Activated CD4-positive, alpha-beta memory T cell treated with anti-CD3 and anti-CD28 coated beads for 36 hours (primary cell): ENCODE data around the gene KLHL22. TPM values are rescaled to one million over a fixed set of nuclear protein-coding genes. Genes with fewer than 3 reads are reported as not detected.
"Not testable (repeated sequence)": the region's sequence is repeated elsewhere in the genome, so short reads cannot be mapped to it uniquely, and the experiment has no call there.

Experiments
- CTCF ChIA-PET: fragments of 350-600 bp; sonication (Branson Sonifier 250); formaldehyde crosslinking; loops from one replicate; lab custom pipeline; 2021; ENCODE audit warnings: antibody characterized with exemption, inconsistent platforms; lab: Charles Lee
- POLR2A ChIA-PET: fragments of 350-600 bp; sonication (Branson Sonifier 250); formaldehyde crosslinking; loops from one replicate; lab custom pipeline; 2021; ENCODE audit warnings: antibody characterized with exemption; lab: Charles Lee
- DNase-seq: peaks from one replicate; pipeline ENCODE4 v3.0.0-alpha.2; 2020
- H3K27ac Mint-ChIP-seq: one replicate; pipeline ENCODE4 v1.8.0; 2021; ENCODE audit warnings: mixed read lengths
- H3K27me3 Mint-ChIP-seq: one replicate; pipeline ENCODE4 v1.8.0; 2021; ENCODE audit warnings: mixed read lengths
- H3K36me3 Mint-ChIP-seq: one replicate; pipeline ENCODE4 v1.8.0; 2021; ENCODE audit warnings: mixed read lengths
- H3K4me1 Mint-ChIP-seq: one replicate; pipeline ENCODE4 v1.8.0; 2021; ENCODE audit warnings: low read depth, mixed read lengths
- H3K4me3 Mint-ChIP-seq: one replicate; pipeline ENCODE4 v1.8.0; 2021; ENCODE audit warnings: mild to moderate bottlenecking, mixed read lengths
- H3K9me3 Mint-ChIP-seq: one replicate; pipeline ENCODE4 v1.8.0; 2021; ENCODE audit warnings: mixed read lengths
- intact Hi-C: fragments of 100-400 bp; cut with micrococcal nuclease; formaldehyde crosslinking; loops from one replicate; pipeline ENCODE4 v1.15.1; 2023
- total RNA-seq, 2 experiments: library from RNA; stranded (reverse); gene quantifications; one replicate each; pipeline ENCODE4 v1.2.3, GENCODE V29; 2021

KLHL22 gene, protein sequence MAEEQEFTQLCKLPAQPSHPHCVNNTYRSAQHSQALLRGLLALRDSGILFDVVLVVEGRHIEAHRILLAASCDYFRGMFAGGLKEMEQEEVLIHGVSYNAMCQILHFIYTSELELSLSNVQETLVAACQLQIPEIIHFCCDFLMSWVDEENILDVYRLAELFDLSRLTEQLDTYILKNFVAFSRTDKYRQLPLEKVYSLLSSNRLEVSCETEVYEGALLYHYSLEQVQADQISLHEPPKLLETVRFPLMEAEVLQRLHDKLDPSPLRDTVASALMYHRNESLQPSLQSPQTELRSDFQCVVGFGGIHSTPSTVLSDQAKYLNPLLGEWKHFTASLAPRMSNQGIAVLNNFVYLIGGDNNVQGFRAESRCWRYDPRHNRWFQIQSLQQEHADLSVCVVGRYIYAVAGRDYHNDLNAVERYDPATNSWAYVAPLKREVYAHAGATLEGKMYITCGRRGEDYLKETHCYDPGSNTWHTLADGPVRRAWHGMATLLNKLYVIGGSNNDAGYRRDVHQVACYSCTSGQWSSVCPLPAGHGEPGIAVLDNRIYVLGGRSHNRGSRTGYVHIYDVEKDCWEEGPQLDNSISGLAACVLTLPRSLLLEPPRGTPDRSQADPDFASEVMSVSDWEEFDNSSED
- 10 to 100 TPM; 23.3 to 25.5 TPM for total RNA-seq

DNA sequence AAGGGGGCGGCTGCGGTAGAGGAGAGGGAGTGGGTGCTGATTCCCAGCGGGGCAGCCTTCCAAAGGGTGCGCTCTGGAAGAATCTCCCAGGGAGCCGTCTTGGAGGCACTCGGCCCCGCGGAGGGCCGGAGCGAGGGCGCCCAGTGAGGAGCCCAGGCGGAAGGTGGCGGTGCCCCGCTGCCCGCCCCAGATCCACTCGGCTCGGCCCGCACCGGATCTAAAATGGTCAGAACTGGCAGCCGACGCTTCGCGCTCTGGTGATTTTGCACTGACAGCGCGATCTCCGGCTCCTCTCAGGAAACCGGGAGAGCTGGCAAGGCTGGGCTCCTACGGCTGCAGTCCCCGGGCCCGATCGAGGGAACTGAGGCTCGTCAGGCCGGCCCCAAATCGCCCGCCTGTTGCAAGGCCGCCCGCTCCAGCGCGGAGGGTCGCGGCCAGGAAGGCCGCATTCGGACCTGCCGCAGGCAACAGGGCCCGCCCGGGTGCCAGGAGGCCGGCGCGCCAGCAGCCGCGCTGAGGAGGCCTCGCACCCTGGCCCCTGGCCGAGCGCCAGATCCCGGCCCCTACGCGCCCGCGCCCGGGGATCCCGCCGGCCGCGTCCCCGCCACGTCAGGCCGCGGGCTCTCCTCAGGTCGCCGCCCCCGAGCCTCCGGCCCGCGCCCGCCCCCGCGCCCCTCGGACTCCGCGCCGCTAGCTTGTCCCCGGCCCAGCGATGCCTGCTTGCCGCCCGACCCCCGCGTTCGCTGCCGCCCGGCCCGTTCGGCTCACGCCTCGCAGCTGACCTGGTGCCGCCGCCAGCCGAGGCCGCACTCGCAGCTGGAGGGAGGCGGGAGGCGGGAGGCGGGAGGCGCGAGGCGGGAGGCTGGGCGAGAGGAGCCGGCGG lies at the start of gene KLHL22:
Gene KLHL22 (minus strand): TSS at position 818 of the 883 bp plus-strand sequence. CDS start 6,584 bp downstream, outside the sequence.
- peak within 1 kb of the TSS; percentile 86 for H3K4me3 Mint-ChIP-seq
- ChIA-PET POLR2A (interaction anchor here (0.6 to 3.3 kb wide), 5 partner anchors 12 to 73 kb away, joined by 3 to 14 read pairs (median 3); partner anchors contain the start of gene MED15), CTCF (interaction anchor here (0.6 to 2.5 kb wide), 9 partner anchors 14 to 171 kb away, joined by 3 to 9 read pairs (median 4); no protein-coding TSS in a partner anchor)
- H3K9me3 Mint-ChIP-seq: no peaks in the 10 kb centered on the region
- intact Hi-C loops: loop anchor here (2.0 to 10.0 kb wide), 2 partner anchors 30 to 130 kb away; no protein-coding TSS in a partner anchor
- no peaks in the 10 kb centered on the region for H3K27me3 Mint-ChIP-seq
- no peaks in the 10 kb centered on the region for H3K36me3 Mint-ChIP-seq
- peak within 1 kb of the TSS; percentile 81 for H3K27ac Mint-ChIP-seq
- peaks cover 39% of the 10 kb centered on the region for H3K4me1 Mint-ChIP-seq
- DNase-seq: peak; percentile 41

DNA sequence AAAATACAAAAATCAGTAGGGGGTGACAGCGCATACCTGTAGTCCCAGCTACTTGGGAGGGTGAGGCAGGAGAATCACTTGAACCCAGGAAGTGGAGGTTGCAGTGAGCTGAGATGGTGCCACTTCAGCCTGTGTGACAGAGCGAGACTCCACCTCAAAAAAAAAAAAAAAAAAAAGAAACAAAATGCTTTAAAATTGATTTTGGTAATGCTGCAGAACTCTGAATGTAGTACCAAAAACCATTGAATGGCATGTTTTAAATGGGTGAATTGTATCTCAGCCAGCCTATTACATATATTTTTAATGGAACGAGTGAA lies 49.7 kb upstream of the KLHL22 start:
- H3K4me3 Mint-ChIP-seq, POLR2A ChIA-PET, intact Hi-C loops, H3K9me3 Mint-ChIP-seq, DNase-seq, CTCF ChIA-PET, H3K27me3 Mint-ChIP-seq: not testable (repeated sequence)
- H3K27ac Mint-ChIP-seq: peak overlapping the region; percentile 46
- peaks cover 60% of the 10 kb centered on the region for H3K4me1 Mint-ChIP-seq
- peaks cover 28% of the 10 kb centered on the region for H3K36me3 Mint-ChIP-seq

DNA sequence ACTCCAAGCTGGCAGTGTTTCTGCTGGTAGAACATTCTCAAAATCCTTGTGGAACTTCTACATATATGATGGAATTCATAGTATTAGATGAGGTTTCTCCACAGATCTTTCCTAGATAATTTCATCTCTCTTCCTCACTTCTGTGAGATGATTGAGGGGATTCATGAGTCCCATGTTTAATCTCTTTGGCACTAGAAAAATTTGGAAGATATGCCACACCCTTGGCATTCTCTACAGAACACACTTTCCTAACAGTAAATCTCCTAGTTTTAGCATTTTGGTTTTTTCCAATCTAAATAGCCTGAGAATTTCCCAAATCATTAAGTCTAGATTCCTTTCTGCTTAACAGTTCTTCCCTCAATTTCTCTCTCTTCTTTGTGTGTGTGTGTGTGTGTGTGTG lies 47.1 kb upstream of the KLHL22 start:
- Mint-ChIP-seq H3K4me1 (peaks cover 39% of the 10 kb centered on the region), H3K27me3 (no peaks in the 10 kb centered on the region), H3K36me3 (peaks cover 45% of the 10 kb centered on the region), H3K4me3 (no peak overlapping the region), H3K9me3 (no peaks in the 10 kb centered on the region), H3K27ac (peak overlapping the region; percentile 26)
- POLR2A ChIA-PET: no interaction called here
- intact Hi-C loops: no loop called here
- DNase-seq: no peak
- CTCF ChIA-PET: interaction anchor here (1.5 kb wide), 1 partner anchor 20 kb away, joined by 5 read pairs; no protein-coding TSS in a partner anchor

DNA sequence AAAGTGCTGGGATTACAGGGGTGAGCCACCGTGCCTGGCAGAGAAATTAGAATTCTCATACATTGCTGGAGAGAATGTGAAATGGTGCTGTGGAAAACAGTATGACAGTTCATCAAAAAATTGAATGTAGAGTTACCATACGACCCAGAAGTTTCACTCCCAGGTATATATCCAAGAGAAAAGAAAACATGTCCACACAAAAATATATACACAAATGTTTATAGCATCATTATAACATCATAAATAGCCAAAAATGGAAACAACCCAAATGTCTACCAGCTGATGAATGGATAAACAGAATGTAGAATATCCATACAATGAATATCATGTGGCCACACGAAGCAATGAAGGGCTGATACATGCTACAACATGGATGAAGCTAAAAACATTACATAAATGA lies 46.5 kb upstream of the KLHL22 start:
- DNase-seq: no peak
- H3K4me1 Mint-ChIP-seq: peaks cover 34% of the 10 kb centered on the region
- peaks cover 48% of the 10 kb centered on the region for H3K36me3 Mint-ChIP-seq
- no peaks in the 10 kb centered on the region for H3K27me3 Mint-ChIP-seq
- ChIA-PET POLR2A (no interaction called here), CTCF (no interaction called here)
- H3K27ac Mint-ChIP-seq: no peak overlapping the region
- no peak overlapping the region for H3K4me3 Mint-ChIP-seq
- intact Hi-C loops: no loop called here
- H3K9me3 Mint-ChIP-seq: no peaks in the 10 kb centered on the region

DNA sequence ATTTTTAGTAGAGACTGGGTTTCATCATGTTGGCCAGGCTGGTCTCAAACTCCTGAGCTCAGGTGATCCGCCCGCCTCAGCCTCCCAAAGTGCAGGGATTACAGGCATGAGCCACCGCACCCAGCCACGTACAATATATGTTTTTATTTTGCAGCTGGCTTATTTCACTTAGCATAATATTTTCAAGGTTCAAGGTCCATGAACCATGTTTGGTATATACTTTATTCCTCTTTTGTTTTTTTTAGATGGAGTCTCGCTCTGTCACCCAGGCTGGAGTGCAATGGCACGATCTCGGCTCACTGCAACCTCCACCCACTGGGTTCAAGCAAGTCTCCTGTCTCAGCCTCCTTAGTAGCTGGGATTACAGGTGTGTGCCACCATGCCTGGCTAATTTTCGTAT lies 43.3 kb upstream of the KLHL22 start:
- intact Hi-C loops, POLR2A ChIA-PET, H3K27me3 Mint-ChIP-seq, H3K4me3 Mint-ChIP-seq, DNase-seq, H3K9me3 Mint-ChIP-seq, H3K27ac Mint-ChIP-seq: not testable (repeated sequence)
- H3K36me3 Mint-ChIP-seq: peaks cover 42% of the 10 kb centered on the region
- CTCF ChIA-PET: interaction anchor here (1.2 to 1.8 kb wide), 2 partner anchors 26 to 32 kb away, joined by 3 to 7 read pairs; no protein-coding TSS in a partner anchor
- H3K4me1 Mint-ChIP-seq: peaks cover 20% of the 10 kb centered on the region

DNA sequence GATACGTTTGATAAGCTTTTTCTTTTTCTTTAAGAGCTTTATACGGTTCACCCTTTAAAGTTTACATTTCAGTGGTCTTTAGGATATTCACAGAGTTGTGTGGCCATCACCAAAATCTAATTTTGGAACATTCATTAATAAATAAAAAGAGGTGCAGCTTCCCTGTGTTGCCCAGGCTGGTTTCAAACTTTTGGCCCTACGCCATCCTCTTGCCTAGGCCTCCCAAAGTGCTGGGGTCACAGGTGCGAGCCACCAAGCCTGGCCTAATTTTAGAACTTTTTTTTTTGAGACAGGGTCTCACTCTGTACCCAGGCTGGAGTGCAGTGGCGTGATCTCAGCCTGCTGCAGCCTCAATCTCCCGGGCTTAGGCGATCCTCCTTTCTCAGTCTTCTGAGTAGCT lies 42.4 kb upstream of the KLHL22 start:
- no peak overlapping the region for H3K4me3 Mint-ChIP-seq
- DNase-seq: no peak
- no peak overlapping the region for H3K27ac Mint-ChIP-seq
- CTCF ChIA-PET: interaction anchor here (0.5 to 1.8 kb wide), 3 partner anchors 27 to 33 kb away, joined by 3 to 7 read pairs (median 3); no protein-coding TSS in a partner anchor
- peaks cover 25% of the 10 kb centered on the region for H3K4me1 Mint-ChIP-seq
- H3K27me3 Mint-ChIP-seq: no peaks in the 10 kb centered on the region
- H3K36me3 Mint-ChIP-seq: peaks cover 40% of the 10 kb centered on the region
- POLR2A ChIA-PET: no interaction called here
- intact Hi-C loops: no loop called here
- no peaks in the 10 kb centered on the region for H3K9me3 Mint-ChIP-seq

DNA sequence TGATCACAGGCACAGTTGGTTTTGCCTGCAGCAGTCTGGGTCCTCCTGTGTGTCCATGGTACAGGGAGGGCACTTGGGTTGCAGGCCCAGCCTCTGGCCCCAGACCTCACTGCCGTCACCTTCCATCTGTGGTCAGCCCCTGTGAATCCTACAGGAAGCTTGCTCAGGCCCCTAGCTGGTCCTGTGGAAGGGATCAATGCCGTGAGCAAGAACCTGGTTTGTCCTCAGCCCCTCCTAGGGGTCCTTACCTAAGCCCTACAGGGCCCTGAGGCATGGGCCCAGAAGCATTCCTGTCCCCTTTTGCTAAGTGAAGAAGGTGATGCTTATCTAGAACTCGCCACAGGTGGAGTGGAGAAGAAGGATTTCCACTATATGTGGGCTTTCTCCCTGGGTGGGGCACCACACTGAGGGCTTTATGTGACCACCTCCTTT lies 41.7 kb upstream of the KLHL22 start:
- Mint-ChIP-seq H3K27me3 (no peaks in the 10 kb centered on the region), H3K4me1 (peaks cover 26% of the 10 kb centered on the region), H3K9me3 (no peaks in the 10 kb centered on the region), H3K4me3 (no peak overlapping the region), H3K27ac (peak overlapping the region; percentile 10), H3K36me3 (peaks cover 36% of the 10 kb centered on the region)
- DNase-seq: no peak
- intact Hi-C loops: no loop called here
- ChIA-PET POLR2A (no interaction called here), CTCF (interaction anchor here (1.8 kb wide), 1 partner anchor 27 kb away, joined by 7 read pairs; no protein-coding TSS in a partner anchor)

DNA sequence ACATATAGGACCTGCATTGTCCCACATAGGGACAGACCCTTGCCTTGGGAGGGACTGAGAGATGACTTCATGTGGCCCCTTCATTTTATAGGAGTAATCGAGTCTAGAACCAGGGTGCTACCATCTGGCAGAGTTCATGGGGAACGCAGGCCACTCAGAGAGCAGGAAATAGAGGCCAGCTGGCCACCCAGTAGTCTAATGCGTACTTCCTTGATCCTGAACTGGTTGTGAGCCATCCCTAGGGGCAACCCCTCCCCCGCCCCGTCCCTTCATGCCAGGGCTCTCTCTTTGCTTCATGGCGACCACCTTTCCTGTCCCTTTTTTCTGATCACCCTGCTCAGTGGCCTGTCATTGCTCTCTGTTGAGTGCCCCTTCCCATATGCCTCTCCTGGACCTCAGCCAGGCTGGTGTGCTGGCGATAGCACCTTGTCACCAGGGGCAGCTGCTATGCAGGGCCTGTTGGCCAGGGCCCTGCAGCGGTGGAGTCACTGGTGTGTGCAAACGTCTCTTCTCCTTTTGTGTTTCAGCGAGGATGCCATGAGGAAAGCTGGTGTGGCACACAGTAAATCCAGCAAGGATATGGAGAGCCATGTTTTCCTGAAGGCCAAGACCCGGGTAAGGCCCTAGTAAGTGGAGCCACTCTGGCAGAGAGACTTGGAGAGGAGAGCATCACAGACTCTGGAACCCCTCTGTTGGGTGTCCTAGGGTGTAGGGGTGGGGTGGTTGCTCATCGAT lies 41.2 kb upstream of the KLHL22 start:
- Mint-ChIP-seq H3K27ac (no peak overlapping the region), H3K27me3 (no peaks in the 10 kb centered on the region), H3K36me3 (peaks cover 30% of the 10 kb centered on the region), H3K9me3 (no peaks in the 10 kb centered on the region), H3K4me3 (no peak overlapping the region), H3K4me1 (peaks cover 32% of the 10 kb centered on the region)
- ChIA-PET POLR2A (no interaction called here), CTCF (no interaction called here)
- no peak for DNase-seq
- intact Hi-C loops: no loop called here

DNA sequence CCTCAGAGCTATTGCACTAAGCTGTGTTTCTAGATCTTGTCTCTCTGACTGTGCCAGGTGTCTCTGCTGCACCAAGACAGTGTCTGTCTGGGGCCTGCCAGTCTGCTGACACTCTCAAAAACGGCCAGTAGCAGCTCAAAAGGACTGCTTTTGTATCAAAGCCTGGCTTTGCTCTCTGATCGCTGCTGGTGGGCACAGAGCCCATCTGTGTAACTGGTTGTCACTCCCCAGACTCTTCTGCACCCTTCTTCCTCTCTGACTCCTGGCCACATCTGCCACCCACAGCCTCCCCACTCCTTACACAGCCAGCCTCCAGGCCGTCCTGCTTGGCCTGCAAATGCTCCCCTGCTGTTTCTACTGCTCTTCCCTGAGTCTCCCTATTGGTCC lies 38.3 kb upstream of the KLHL22 start:
- ChIA-PET POLR2A (interaction anchor here (1.0 to 2.6 kb wide), 2 partner anchors 19 to 26 kb away, joined by 3 to 11 read pairs; partner anchors contain the start of gene MED15), CTCF (interaction anchor here (0.9 to 2.0 kb wide), 2 partner anchors 26 to 30 kb away, joined by 4 to 5 read pairs; partner anchors contain the start of gene MED15)
- no peak for DNase-seq
- intact Hi-C loops: no loop called here
- no peaks in the 10 kb centered on the region for H3K27me3 Mint-ChIP-seq
- H3K4me3 Mint-ChIP-seq: no peak overlapping the region
- H3K9me3 Mint-ChIP-seq: no peaks in the 10 kb centered on the region
- H3K4me1 Mint-ChIP-seq: peaks cover 50% of the 10 kb centered on the region
- H3K27ac Mint-ChIP-seq: no peak overlapping the region
- peaks cover 22% of the 10 kb centered on the region for H3K36me3 Mint-ChIP-seq

DNA sequence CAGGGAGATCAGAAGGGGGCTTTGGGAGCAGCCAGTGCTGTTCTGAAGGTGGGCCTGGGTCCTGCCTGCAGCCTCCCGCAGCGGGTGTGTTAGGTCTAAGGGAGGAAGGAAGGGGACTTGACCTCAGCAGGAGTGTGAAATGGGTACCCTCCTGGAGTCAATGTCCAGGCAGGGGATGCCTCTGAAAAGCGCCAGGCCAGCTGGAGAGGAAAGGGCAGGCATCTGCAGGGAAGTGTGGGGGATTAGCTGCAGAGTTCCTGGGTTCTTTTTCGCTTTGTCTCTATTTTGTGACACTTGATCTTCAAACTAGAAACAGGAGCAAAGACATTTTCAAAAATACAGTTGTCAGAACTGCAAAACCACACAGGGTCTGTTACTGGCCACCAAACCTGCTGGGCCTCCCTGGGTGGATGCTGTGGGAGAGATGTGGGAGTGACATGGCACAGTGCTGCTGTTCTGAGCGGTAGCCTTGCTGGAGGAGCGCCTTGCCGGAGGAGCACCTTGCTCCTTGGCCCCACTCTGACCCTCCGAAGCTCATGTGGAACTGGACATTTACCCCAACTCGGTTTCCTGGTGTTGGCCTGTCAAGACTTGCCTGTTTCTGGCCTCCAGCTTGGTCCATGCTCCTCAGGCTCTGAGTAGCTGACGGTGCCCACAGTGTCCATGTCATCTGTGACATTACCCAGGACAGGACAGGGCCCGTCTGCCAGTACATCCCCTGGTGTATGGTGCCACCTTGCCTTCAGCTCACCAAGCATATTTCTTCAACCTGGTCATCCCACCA lies 37.7 kb upstream of the KLHL22 start:
- H3K27ac Mint-ChIP-seq: peak overlapping the region; percentile 1
- peaks cover 20% of the 10 kb centered on the region for H3K36me3 Mint-ChIP-seq
- CTCF ChIA-PET: interaction anchor here (0.5 to 2.0 kb wide), 6 partner anchors 10 to 156 kb away, joined by 3 to 6 read pairs (median 4); partner anchors contain the start of gene MED15

More for the DNA sequence above, 37.7 kb upstream of the KLHL22 start:
- Mint-ChIP-seq H3K4me1 (peaks cover 56% of the 10 kb centered on the region), H3K27me3 (no peaks in the 10 kb centered on the region), H3K4me3 (no peak overlapping the region), H3K9me3 (no peaks in the 10 kb centered on the region)
- DNase-seq: no peak
- intact Hi-C loops: no loop called here
- POLR2A ChIA-PET: interaction anchor here (1.0 to 2.6 kb wide), 2 partner anchors 19 to 25 kb away, joined by 3 to 11 read pairs; partner anchors contain the start of gene MED15
